Astrocyte (in vitro differentiated cells and primary cell): ENCODE measurements around the gene SCN1B.

ENCODE experiments used
- CTCF ChIP-seq: IDR thresholded peaks from 2 replicates; pipeline ENCODE4 v1.5.1; 2011; ENCODE audit warnings: low read depth, mild to moderate bottlenecking, inconsistent platforms, low read length, moderate library complexity; ENCODE audit not compliant: insufficient read depth
- EZH2 ChIP-seq: IDR thresholded peaks from 2 replicates; pipeline ENCODE4 v1.6.1; 2012; ENCODE audit warnings: mild to moderate bottlenecking, low read length, inconsistent platforms; ENCODE audit not compliant: insufficient read depth

DNA sequence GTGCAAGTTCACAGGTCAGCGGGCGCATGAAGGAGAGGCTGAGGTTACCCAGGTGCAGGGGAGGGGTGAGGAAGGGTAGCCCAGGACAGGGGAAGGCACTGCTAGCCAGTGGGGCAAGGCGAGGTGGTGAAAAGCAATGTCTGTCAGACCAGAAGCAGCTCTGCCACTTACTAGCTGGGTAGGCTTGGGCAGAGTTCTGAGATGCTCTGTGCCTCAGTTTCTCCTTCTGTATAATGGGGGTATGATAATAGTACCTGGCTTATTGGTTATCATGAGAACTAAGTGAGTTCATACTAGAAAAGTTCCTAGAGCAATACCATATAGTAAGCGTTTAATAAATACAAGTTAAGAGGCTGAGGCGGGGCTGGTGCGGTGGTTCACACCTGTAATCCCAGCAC, 14.3 kb upstream of the SCN1B start:
- TF ChIP-seq CTCF (no peak), EZH2 (no peak)
